Skeletal muscle satellite cell (primary cell): ENCODE results near the gene DIPK2A. TPM values are rescaled to one million over a fixed set of nuclear protein-coding genes. Genes with fewer than 3 reads are reported as not detected.

Experiments
- H3K27me3 ChIP-seq: 2 replicates; pipeline ENCODE4 v1.7.0; 2013; ENCODE audit warnings: low read length; ENCODE audit not compliant: control insufficient read depth, insufficient read depth
- H3K36me3 ChIP-seq: 2 replicates; pipeline ENCODE4 v1.7.0; 2013; ENCODE audit warnings: mild to moderate bottlenecking, control low read depth, low read length; ENCODE audit not compliant: insufficient read depth
- H3K4me1 ChIP-seq: 2 replicates; pipeline ENCODE4 v1.7.0; 2013; ENCODE audit warnings: low read length; ENCODE audit not compliant: control insufficient read depth, insufficient read depth
- H3K4me2 ChIP-seq: 2 replicates; pipeline ENCODE4 v1.7.0; 2013; ENCODE audit warnings: mild to moderate bottlenecking, low read length
- H3K4me3 ChIP-seq: 2 replicates; pipeline ENCODE4 v1.7.0; 2013; ENCODE audit warnings: low read length
- H3K9ac ChIP-seq: 2 replicates; pipeline ENCODE4 v1.7.0; 2013; ENCODE audit warnings: mild to moderate bottlenecking, low read depth, low read length, moderate library complexity
- H3K9me3 ChIP-seq: replicated peaks from 2 replicates; pipeline ENCODE4 v1.7.0; 2013; ENCODE audit warnings: mild to moderate bottlenecking, control low read depth, low read length
- total RNA-seq: library from RNA; depleted of rRNA; stranded (reverse); fragments of >200 nt; gene quantifications from 2 replicates; pipeline ENCODE4 v1.2.3, GENCODE V29; 2012; rRNA removed

DIPK2A gene, protein sequence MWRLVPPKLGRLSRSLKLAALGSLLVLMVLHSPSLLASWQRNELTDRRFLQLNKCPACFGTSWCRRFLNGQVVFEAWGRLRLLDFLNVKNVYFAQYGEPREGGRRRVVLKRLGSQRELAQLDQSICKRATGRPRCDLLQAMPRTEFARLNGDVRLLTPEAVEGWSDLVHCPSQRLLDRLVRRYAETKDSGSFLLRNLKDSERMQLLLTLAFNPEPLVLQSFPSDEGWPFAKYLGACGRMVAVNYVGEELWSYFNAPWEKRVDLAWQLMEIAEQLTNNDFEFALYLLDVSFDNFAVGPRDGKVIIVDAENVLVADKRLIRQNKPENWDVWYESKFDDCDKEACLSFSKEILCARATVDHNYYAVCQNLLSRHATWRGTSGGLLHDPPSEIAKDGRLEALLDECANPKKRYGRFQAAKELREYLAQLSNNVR
- total RNA-seq: 53.5 and 73.6 TPM in 2 replicates

DNA sequence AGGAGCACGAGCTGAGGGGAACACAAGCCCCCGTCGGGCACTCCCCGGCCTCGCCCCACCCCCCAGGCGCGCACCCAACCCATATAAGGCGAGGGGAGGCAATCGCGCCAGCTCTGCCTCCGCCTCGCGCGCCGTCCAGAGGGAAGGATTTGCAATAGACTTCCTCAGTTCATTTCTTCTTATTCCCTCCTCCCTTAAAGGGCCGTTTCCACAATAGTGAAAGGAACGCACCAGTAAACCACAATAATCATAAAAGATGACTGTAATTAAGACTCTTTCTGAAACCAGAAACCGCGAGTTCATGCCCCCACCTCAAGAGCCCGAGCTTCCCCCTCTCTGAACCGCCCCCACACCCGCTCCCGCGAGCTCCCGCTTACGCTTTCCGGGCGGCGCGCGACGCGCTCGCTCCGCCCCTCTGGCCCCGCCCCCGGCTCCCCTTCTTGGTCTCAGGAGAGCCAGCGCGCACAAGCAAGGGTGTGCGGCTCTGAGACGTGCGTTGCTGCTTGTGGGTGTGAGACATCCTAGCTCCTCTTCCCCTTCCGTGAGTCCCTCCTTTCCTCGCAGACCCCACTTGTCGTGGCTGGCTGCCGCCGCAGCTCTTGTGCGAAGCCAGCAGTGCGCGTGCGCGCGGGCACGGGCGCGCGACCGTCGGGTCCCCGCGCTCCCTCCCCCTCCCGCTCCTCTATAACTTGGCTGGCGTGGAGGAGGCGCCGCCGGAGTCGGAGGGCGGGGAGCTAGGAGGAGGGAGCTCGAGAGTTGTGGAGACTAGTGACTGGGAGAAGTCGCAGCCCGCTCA is at the start of gene DIPK2A:
Gene DIPK2A, plus strand, starts transcription at position 465 of the 796 bp plus-strand sequence. CDS start 510 bp downstream, outside the sequence.
- Histone ChIP-seq H3K27me3 (no peaks in the 10 kb centered on the region), H3K4me1 (peaks cover 9% of the 10 kb centered on the region), H3K36me3 (no peaks in the 10 kb centered on the region), H3K9me3 (no peaks in the 10 kb centered on the region), H3K4me2 (peak within 1 kb of the TSS; percentile 87), H3K4me3 (peak within 1 kb of the TSS; percentile 79), H3K9ac (peak within 1 kb of the TSS; percentile 94)

DNA sequence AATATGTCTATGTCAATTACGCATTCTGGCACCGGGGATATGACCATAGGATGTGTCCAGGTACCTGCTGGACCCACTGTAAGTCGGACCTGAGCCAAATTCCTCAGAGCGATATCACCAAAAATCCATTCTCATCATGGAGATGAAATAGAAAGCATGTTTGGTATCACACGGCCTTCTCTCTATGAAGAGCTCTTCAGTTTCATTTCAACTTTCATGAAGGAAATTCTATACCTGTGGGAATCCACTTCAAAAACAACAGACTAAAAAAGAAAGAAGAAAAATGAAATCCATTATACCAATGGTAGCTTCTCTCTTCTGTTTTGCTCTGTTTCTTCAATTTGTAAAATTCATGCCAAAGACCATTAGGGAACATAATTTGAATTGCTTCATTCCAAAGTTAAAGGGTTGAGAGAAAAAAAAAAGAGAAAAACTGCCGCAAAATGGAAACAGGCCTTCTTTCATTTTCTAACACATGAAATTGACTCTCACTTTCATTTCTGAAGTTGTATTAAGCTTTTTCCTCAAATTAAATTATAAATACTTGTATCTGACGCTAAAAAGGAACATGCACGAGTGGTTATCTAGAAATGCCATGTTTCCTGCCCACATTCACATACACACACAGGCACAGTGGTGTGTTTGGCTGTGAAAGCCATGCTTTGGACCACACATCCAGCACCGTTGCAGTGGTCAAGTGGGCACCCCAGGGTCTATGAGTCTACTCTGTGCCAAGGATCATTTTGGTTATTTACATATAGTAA is 46.9 kb upstream of the DIPK2A start:
- Histone ChIP-seq H3K36me3 (no peaks in the 10 kb centered on the region), H3K4me3 (no peak overlapping the region), H3K4me2 (no peak overlapping the region), H3K9ac (no peak overlapping the region), H3K27me3 (no peaks in the 10 kb centered on the region), H3K9me3 (no peaks in the 10 kb centered on the region), H3K4me1 (no peaks in the 10 kb centered on the region)

DNA sequence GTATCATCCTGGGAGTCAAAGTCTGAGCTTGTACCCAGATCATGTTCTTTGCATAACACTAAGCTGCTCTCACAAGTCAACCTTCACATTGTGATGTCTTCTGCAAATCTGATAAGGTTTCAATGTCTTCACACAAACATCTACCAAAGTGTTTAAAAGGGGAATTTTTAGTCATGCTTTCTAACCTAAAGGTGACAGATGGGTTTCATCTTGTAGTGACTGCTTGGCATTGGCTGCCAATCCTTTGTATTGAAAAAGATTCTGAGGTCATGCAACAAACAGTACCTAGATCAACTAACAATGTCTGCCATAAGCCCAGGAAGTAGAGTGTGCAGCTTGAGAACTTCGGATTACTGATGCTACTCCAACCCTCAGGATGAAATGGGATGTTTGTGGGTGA is 43.6 kb upstream of the DIPK2A start:
- H3K36me3 ChIP-seq: no peaks in the 10 kb centered on the region
- no peaks in the 10 kb centered on the region for H3K27me3 ChIP-seq
- no peaks in the 10 kb centered on the region for H3K4me1 ChIP-seq
- H3K4me2 ChIP-seq: no peak overlapping the region
- H3K9me3 ChIP-seq: no peaks in the 10 kb centered on the region
- H3K9ac ChIP-seq: no peak overlapping the region
- no peak overlapping the region for H3K4me3 ChIP-seq

GRCh38 chr3:143928541-143929255 is 42.9 kb upstream of the DIPK2A start:
- Histone ChIP-seq H3K27me3 (no peaks in the 10 kb centered on the region), H3K4me2 (no peak overlapping the region), H3K4me3 (no peak overlapping the region), H3K9ac (no peak overlapping the region), H3K4me1 (no peaks in the 10 kb centered on the region), H3K9me3 (no peaks in the 10 kb centered on the region), H3K36me3 (no peaks in the 10 kb centered on the region)

DNA sequence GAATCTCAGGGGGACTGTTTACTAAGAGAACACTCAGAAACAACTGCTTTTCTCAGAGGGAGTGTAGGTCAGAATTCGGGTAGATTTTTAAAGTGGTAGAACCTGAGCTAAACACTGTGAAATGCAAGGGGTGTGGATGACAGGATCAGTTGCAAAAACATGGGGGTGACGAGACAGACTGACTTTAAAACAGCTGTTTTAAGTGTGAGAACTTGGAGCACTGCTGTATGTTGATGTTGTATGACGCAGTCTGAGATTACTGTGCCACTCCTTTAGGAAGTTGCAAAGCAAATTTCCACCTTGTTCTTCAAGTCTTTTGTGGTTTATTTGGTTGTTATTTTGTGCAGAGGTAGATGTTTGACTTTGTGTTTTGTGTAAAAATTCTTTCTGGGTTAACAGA is 36.8 kb upstream of the DIPK2A start:
- Histone ChIP-seq H3K4me3 (no peak overlapping the region), H3K4me1 (no peaks in the 10 kb centered on the region)

GRCh38 chr3:143935678-143936077 is 35.9 kb upstream of the DIPK2A start:
- Histone ChIP-seq H3K36me3 (no peaks in the 10 kb centered on the region), H3K27me3 (no peaks in the 10 kb centered on the region), H3K9me3 (no peaks in the 10 kb centered on the region), H3K9ac (no peak overlapping the region), H3K4me1 (no peaks in the 10 kb centered on the region), H3K4me3 (no peak overlapping the region), H3K4me2 (no peak overlapping the region)

More for the DNA sequence above, 36.8 kb upstream of the DIPK2A start:
- Histone ChIP-seq H3K27me3 (no peaks in the 10 kb centered on the region), H3K9me3 (no peaks in the 10 kb centered on the region), H3K9ac (no peak overlapping the region), H3K4me2 (no peak overlapping the region), H3K36me3 (no peaks in the 10 kb centered on the region)

GRCh38 chr3:143950810-143951209 is 20.8 kb upstream of the DIPK2A start:
- no peak overlapping the region for H3K4me3 ChIP-seq
- H3K27me3 ChIP-seq: no peaks in the 10 kb centered on the region

DNA sequence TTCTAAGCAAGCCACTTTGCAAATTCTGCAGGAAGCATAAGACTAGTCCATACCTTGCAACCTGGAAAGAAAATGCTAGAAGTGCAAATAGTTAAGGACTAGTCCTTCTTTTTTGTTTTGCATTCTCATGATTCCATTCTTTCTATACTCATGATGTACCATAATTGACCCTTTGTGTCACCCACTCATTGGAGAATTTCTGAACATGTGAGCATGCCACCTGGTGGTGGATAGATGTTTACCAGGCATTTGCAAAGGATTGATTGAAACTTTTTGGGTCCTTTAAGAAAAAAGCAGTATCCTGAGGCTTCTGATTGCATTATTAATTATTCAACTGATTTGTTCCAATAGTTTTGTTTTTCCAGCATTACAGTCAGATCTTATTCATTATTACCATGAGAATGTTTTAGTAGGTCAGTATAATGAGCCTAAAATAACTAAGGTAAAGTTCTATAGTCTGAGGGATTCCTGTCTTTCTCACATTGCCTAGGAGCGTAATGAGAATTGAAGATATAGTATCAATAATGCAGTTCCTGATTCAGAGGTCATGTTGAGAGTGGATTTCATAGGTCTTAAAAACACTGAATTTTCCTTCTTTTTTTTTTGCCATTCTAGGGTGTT is 20.2 kb upstream of the DIPK2A start:
- no peaks in the 10 kb centered on the region for H3K27me3 ChIP-seq
- no peaks in the 10 kb centered on the region for H3K9me3 ChIP-seq
- H3K4me2 ChIP-seq: no peak overlapping the region
- H3K9ac ChIP-seq: no peak overlapping the region
- H3K4me1 ChIP-seq: no peaks in the 10 kb centered on the region
- no peaks in the 10 kb centered on the region for H3K36me3 ChIP-seq
- H3K4me3 ChIP-seq: no peak overlapping the region

More at GRCh38 chr3:143950810-143951209, 20.8 kb upstream of the DIPK2A start:
- no peaks in the 10 kb centered on the region for H3K4me1 ChIP-seq
- no peak overlapping the region for H3K4me2 ChIP-seq
- H3K36me3 ChIP-seq: no peaks in the 10 kb centered on the region
- no peaks in the 10 kb centered on the region for H3K9me3 ChIP-seq
- H3K9ac ChIP-seq: no peak overlapping the region

DNA sequence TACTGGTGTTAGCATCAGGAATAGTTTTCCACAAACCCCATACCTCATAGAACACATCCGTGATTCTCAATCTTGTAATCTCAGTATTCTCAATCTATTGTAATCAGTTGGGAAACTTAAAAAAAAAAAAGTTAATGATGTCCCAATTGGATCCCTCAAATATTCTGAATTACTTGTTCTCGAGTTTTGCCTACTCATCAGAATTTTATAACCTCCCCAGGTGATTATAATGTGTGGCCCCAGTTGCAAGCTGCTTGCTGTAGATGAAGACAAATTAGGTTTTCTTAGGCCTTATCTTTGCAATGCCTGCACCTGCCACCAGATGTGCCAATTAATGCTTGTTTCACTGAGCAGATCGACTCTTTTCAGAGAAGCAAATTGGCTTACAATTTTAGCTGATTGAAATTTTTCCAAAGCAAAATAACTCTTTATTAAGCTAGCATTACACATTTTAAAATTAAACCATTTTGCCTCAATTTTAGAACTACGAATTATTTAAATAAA is 19.0 kb upstream of the DIPK2A start:
- Histone ChIP-seq H3K4me1 (no peaks in the 10 kb centered on the region), H3K27me3 (no peaks in the 10 kb centered on the region), H3K36me3 (no peaks in the 10 kb centered on the region), H3K9me3 (no peaks in the 10 kb centered on the region), H3K9ac (no peak overlapping the region), H3K4me3 (no peak overlapping the region), H3K4me2 (no peak overlapping the region)

- no peak overlapping the region for H3K4me2 ChIP-seq
- H3K36me3 ChIP-seq: no peaks in the 10 kb centered on the region
- H3K9ac ChIP-seq: no peak overlapping the region
- H3K4me3 ChIP-seq: no peak overlapping the region
- no peaks in the 10 kb centered on the region for H3K9me3 ChIP-seq
- H3K4me1 ChIP-seq: no peaks in the 10 kb centered on the region
- no peaks in the 10 kb centered on the region for H3K27me3 ChIP-seq
These were observed 16.5 kb upstream of the DIPK2A start for GRCh38 chr3:143955113-143955512.
